ENCODE measurements around the gene AHCYL2. TPM values are rescaled to one million over a fixed set of nuclear protein-coding genes. Genes with fewer than 3 reads are reported as not detected.
"Not testable (repeated sequence)": the region's sequence is repeated elsewhere in the genome, so short reads cannot be mapped to it uniquely, and the experiment has no call there.

AHCYL2 gene
- total RNA-seq, 1 experiment from 2014 or later, result 17.0 TPM

GRCh38 chr7:129252128-129252527, 27.3 kb downstream of the AHCYL2 start:
- Histone ChIP-seq H3K9me3 (ENCODE audit: control insufficient read depth in 1 of 2, insufficient read depth in 1 of 2, low read depth in 1 of 2, low read length in 2 of 2) (no peaks in the 10 kb centered on the region), H3K9ac (ENCODE audit: low read length) (no peak overlapping the region), H2AFZ (ENCODE audit: low read depth, low read length, poor library complexity, severe bottlenecking) (no peak overlapping the region), H3K4me3 (replicated peaks in 1 of 2; ENCODE audit: low read depth in 1 of 2, low read length in 2 of 2) (no peak overlapping the region), H3K27me3 (ENCODE audit: insufficient read depth, low read length) (no peaks in the 10 kb centered on the region), H3K27ac (ENCODE audit: low read depth, low read length) (no peak overlapping the region), H3K4me1 (ENCODE audit: control insufficient read depth in 1 of 2, insufficient read depth in 2 of 2, low read length in 2 of 2) (no peaks in the 10 kb centered on the region), H4K20me1 (ENCODE audit: insufficient read depth) (no peaks in the 10 kb centered on the region), H3K36me3 (ENCODE audit: control insufficient read depth in 1 of 2, insufficient read depth in 2 of 2, low read length in 2 of 2) (no peaks in the 10 kb centered on the region), H3K79me2 (ENCODE audit: insufficient read depth, low read length) (no peaks in the 10 kb centered on the region), H3K9me2 (ENCODE audit: insufficient read depth) (no peaks in the 10 kb centered on the region), H3K4me2 (ENCODE audit: low read length) (no peak overlapping the region)
- ATAC-seq (no peak), DNase-seq (ENCODE audit: low read depth, low spot score) (no peak)
- BruUV-seq (replicated peaks), result no TSS peak
- POLR2A ChIA-PET, result no interaction called here
- CTCF ChIA-PET, result no interaction called here
- RAD21 ChIA-PET (ENCODE audit: low non-redundant PET in 1 of 2, low total read pairs in 2 of 2, uncharacterized antibody in 2 of 2, unreplicated experiment in 2 of 2), result interaction anchor here in 1 of 2 experiments (0.6 kb wide), 1 partner anchor 10 kb away, joined by 3 read pairs; no protein-coding TSS in a partner anchor
- TF ChIP-seq CTCF (IDR thresholded peaks at IDR 0.05 in 2 of 3, conservative IDR thresholded peaks at IDR 0.05 in 1 of 3; ENCODE audit: borderline replicate concordance in 1 of 3, insufficient read depth in 1 of 3, low read depth in 2 of 3, low read length in 2 of 3) (no peak), EZH2 (IDR thresholded peaks at IDR 0.05) (no peak), TCF7L2 (IDR thresholded peaks at IDR 0.05; ENCODE audit: borderline replicate concordance, extremely low read depth, insufficient read depth, insufficient read length) (no peak), SP1 (IDR thresholded peaks at IDR 0.05; ENCODE audit: low read depth) (no peak), EZH2phosphoT487 (IDR thresholded peaks at IDR 0.05; ENCODE audit: borderline replicate concordance) (no peak), ELF1 (IDR thresholded peaks at IDR 0.05; ENCODE audit: borderline replicate concordance, low read depth) (no peak), POLR2AphosphoS5 (IDR thresholded peaks at IDR 0.05; ENCODE audit: low read depth, low read length) (no peak), RAD21 (IDR thresholded peaks at IDR 0.05; ENCODE audit: low read depth) (no peak), FOSL1 (IDR thresholded peaks at IDR 0.05; ENCODE audit: low read depth) (no peak), CBX3 (IDR thresholded peaks at IDR 0.05; ENCODE audit: low read depth) (no peak), YY1 (IDR thresholded peaks at IDR 0.05; ENCODE audit: extremely low read depth, insufficient replicate concordance, low read depth, low read length) (no peak), ZFX (IDR thresholded peaks at IDR 0.05) (no peak), EGR1 (IDR thresholded peaks at IDR 0.05; ENCODE audit: low read depth) (no peak), POLR2A (IDR thresholded peaks at IDR 0.05; ENCODE audit: borderline replicate concordance, extremely low read depth, insufficient read depth, insufficient read length) (no peak), SIN3A (IDR thresholded peaks at IDR 0.05; ENCODE audit: low read depth) (no peak)
- TF ChIP-seq, protein P1, sequence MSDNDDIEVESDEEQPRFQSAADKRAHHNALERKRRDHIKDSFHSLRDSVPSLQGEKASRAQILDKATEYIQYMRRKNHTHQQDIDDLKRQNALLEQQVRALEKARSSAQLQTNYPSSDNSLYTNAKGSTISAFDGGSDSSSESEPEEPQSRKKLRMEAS (IDR thresholded peaks at IDR 0.05), result no peak
- TF ChIP-seq, protein P2, sequence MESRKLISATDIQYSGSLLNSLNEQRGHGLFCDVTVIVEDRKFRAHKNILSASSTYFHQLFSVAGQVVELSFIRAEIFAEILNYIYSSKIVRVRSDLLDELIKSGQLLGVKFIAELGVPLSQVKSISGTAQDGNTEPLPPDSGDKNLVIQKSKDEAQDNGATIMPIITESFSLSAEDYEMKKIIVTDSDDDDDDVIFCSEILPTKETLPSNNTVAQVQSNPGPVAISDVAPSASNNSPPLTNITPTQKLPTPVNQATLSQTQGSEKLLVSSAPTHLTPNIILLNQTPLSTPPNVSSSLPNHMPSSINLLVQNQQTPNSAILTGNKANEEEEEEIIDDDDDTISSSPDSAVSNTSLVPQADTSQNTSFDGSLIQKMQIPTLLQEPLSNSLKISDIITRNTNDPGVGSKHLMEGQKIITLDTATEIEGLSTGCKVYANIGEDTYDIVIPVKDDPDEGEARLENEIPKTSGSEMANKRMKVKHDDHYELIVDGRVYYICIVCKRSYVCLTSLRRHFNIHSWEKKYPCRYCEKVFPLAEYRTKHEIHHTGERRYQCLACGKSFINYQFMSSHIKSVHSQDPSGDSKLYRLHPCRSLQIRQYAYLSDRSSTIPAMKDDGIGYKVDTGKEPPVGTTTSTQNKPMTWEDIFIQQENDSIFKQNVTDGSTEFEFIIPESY (IDR thresholded peaks at IDR 0.05; ENCODE audit: extremely low read depth, insufficient replicate concordance, low read length), result no peak
- TF ChIP-seq, protein P3, sequence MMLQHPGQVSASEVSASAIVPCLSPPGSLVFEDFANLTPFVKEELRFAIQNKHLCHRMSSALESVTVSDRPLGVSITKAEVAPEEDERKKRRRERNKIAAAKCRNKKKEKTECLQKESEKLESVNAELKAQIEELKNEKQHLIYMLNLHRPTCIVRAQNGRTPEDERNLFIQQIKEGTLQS (IDR thresholded peaks at IDR 0.05), result no peak
- intact Hi-C loops (cut with micrococcal nuclease), result no loop called here

GRCh38 chr7:129252603-129253002, 27.8 kb downstream of the AHCYL2 start:
- H3K79me2 ChIP-seq (ENCODE audit: insufficient read depth, low read length); CTCF ChIA-PET; H3K4me3 ChIP-seq (replicated peaks in 1 of 2; ENCODE audit: low read depth in 1 of 2, low read length in 2 of 2); RAD21 ChIA-PET (ENCODE audit: low non-redundant PET in 1 of 2, low total read pairs in 2 of 2, uncharacterized antibody in 2 of 2, unreplicated experiment in 2 of 2); H3K27me3 ChIP-seq (ENCODE audit: insufficient read depth, low read length); H3K4me2 ChIP-seq (ENCODE audit: low read length); H3K27ac ChIP-seq (ENCODE audit: low read depth, low read length); POLR2A ChIA-PET; DNase-seq (ENCODE audit: low read depth, low spot score); H3K9me2 ChIP-seq (ENCODE audit: insufficient read depth); BruUV-seq (replicated peaks); H3K36me3 ChIP-seq (ENCODE audit: control insufficient read depth in 1 of 2, insufficient read depth in 2 of 2, low read length in 2 of 2); H2AFZ ChIP-seq (ENCODE audit: low read depth, low read length, poor library complexity, severe bottlenecking); ATAC-seq; H3K9me3 ChIP-seq (ENCODE audit: control insufficient read depth in 1 of 2, insufficient read depth in 1 of 2, low read depth in 1 of 2, low read length in 2 of 2); H3K9ac ChIP-seq (ENCODE audit: low read length); H4K20me1 ChIP-seq (ENCODE audit: insufficient read depth); H3K4me1 ChIP-seq (ENCODE audit: control insufficient read depth in 1 of 2, insufficient read depth in 2 of 2, low read length in 2 of 2); intact Hi-C loops (cut with micrococcal nuclease): not testable (repeated sequence)

Measured in HCT116 (cell line).